Measurements from ENCODE around the gene TIGIT. TPM values are rescaled to one million over a fixed set of nuclear protein-coding genes. Genes with fewer than 3 reads are reported as not detected.

Gene TIGIT
- total and polyA plus RNA-seq, 9 donors = 0.07 to 1.00 (median 0.28) TPM; not detected in 4

DNA sequence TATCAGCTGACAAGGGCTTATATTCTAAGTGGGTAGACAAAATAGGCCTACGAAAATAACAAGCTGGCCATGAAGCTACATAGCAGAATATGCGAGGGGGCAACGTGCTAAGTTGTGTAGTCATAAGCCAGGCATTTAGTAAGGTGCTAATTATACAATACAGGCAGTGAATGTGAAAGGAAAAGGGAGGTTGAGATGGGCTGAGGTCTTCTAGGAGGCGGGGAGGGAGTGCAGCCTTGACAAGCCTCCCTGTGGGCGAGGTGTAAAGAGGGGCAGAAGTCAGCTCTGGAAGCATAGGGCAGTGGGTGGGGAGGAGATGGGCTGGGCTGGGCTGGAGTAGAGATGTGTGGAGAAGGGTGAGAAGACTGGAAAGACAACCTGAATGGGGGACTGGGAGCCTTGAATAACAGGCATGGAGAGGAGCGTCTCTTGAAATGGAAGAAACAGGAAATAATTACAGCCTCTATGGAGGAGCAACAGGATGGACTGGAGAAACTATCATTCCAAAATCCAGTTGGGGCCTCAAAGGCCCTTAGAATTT lies 1.2 kb downstream of the TIGIT start:
- intact Hi-C loops (cut with DNase I) = no loop called here
- no peaks in the 10 kb centered on the region for H3K36me3 ChIP-seq
- 73 to 79% (median 75%) methylated on average over 6 of the region's 6 CpGs for WGBS, 3 donors
- no peak for DNase-seq
- H3K9me3 ChIP-seq = no peaks in the 10 kb centered on the region
- H3K4me1 ChIP-seq (ENCODE audit: insufficient read depth) = no peaks in the 10 kb centered on the region
- H3K27ac ChIP-seq = no peak overlapping the region
- TF ChIP-seq POLR2A (IDR thresholded peaks at IDR 0.05) = no peak
- TF ChIP-seq EP300 (IDR thresholded peaks at IDR 0.05) = no peak
- H3K4me3 ChIP-seq = no peak overlapping the region
- H3K27me3 ChIP-seq = no peaks in the 10 kb centered on the region

DNA sequence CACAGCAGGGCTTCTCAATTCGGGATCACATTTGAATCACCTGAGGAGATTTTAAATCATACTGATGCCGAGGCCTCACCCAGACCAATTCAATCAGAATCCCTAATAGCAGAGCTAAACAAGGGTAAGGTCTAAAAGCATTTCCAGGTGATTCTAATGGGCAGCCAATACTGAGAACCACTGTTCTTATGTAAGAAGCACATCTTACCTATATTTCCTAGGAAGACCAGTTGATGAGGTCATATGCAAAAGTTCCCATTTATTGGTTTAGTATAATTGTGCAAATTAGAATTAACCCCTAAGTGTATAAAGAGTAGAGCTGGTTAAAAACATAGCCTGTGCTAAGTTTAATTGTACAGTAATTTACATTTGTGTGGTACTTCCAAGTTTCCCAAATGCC lies 2.1 kb downstream of the TIGIT start:
- WGBS, 3 donors = 81 to 93% (median 83%) methylated on average over 2 of the region's 2 CpGs
- no peak for DNase-seq
- no peaks in the 10 kb centered on the region for H3K9me3 ChIP-seq
- intact Hi-C loops (cut with DNase I) = no loop called here
- H3K4me3 ChIP-seq = no peak overlapping the region
- no peaks in the 10 kb centered on the region for H3K36me3 ChIP-seq
- H3K27me3 ChIP-seq = no peaks in the 10 kb centered on the region
- TF ChIP-seq POLR2A (IDR thresholded peaks at IDR 0.05) = no peak
- TF ChIP-seq, protein P1, sequence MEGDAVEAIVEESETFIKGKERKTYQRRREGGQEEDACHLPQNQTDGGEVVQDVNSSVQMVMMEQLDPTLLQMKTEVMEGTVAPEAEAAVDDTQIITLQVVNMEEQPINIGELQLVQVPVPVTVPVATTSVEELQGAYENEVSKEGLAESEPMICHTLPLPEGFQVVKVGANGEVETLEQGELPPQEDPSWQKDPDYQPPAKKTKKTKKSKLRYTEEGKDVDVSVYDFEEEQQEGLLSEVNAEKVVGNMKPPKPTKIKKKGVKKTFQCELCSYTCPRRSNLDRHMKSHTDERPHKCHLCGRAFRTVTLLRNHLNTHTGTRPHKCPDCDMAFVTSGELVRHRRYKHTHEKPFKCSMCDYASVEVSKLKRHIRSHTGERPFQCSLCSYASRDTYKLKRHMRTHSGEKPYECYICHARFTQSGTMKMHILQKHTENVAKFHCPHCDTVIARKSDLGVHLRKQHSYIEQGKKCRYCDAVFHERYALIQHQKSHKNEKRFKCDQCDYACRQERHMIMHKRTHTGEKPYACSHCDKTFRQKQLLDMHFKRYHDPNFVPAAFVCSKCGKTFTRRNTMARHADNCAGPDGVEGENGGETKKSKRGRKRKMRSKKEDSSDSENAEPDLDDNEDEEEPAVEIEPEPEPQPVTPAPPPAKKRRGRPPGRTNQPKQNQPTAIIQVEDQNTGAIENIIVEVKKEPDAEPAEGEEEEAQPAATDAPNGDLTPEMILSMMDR (IDR thresholded peaks at IDR 0.05) = no peak
- no peak for TF ChIP-seq EP300 (IDR thresholded peaks at IDR 0.05)
- H3K27ac ChIP-seq = no peak overlapping the region
- no peaks in the 10 kb centered on the region for H3K4me1 ChIP-seq (ENCODE audit: insufficient read depth)

DNA sequence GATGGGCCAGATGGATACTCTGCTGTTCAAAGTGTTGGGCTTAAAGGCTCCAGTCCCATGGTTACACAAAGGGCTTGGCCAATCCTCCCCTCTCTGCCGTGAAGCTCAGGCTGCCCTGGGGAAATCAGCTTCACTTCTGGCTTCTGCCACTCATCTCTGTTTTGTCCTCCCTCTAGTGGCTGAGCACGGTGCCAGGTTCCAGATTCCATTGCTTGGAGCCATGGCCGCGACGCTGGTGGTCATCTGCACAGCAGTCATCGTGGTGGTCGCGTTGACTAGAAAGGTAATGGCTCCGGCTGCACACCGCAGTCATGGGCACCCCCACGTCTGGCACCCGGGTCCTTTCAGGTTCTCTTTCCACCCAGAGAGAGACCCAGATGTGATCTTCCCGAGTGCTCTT lies 5.6 kb downstream of the TIGIT start:
- intact Hi-C loops (cut with DNase I) = no loop called here
- WGBS, 3 donors = 79 to 85% (median 82%) methylated on average over 13 of the region's 13 CpGs
- DNase-seq = no peak
- H3K36me3 ChIP-seq = no peaks in the 10 kb centered on the region
- H3K27me3 ChIP-seq = no peaks in the 10 kb centered on the region
- no peak overlapping the region for H3K4me3 ChIP-seq
- H3K27ac ChIP-seq = no peak overlapping the region
- H3K9me3 ChIP-seq = no peaks in the 10 kb centered on the region
- H3K4me1 ChIP-seq (ENCODE audit: insufficient read depth) = no peaks in the 10 kb centered on the region
- TF ChIP-seq POLR2A (IDR thresholded peaks at IDR 0.05) (no peak), EP300 (IDR thresholded peaks at IDR 0.05) (no peak)
- TF ChIP-seq, protein P1 (IDR thresholded peaks at IDR 0.05) = no peak

DNA sequence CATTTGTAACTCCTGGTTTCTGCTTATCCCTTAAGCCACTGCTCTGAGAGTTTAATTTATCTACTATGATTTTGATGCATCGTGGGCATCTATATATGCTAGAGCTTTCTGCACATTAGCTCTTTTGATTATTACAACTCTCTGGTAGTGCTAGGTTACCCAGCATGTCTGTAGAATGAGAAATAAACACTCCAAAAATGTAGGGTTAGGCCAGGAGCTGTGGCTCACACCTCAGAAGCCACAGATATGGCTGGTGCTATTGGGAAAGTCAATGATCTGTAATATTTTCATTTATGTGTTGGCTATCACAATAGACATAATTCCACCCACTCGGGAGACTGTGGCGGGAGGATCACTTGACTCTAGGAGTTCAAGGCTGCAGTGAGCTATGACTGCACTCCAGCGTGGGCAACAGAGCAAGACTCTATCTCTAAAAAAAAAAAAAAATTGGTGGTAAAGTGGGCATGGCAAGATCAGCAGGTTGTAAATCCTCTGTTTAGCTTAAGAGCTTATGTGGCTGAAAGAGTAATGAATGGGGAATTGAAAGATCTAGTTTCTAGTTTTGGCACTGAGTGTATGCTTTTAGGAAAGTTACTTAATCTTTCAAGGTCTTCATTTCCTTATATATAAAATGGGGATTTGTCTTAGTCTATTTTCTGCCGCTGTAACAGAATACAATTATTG lies 6.3 kb downstream of the TIGIT start:
- WGBS, 3 donors = 75 to 84% (median 75%) methylated on average over 5 of the region's 5 CpGs
- Histone ChIP-seq H3K27me3 (no peaks in the 10 kb centered on the region), H3K36me3 (no peaks in the 10 kb centered on the region), H3K9me3 (no peaks in the 10 kb centered on the region), H3K27ac (no peak overlapping the region), H3K4me3 (no peak overlapping the region), H3K4me1 (ENCODE audit: insufficient read depth) (no peaks in the 10 kb centered on the region)
- TF ChIP-seq POLR2A (IDR thresholded peaks at IDR 0.05) (no peak), EP300 (IDR thresholded peaks at IDR 0.05) (no peak)
- TF ChIP-seq, protein P1 (IDR thresholded peaks at IDR 0.05) = no peak
- intact Hi-C loops (cut with DNase I) = no loop called here
- DNase-seq = no peak

DNA sequence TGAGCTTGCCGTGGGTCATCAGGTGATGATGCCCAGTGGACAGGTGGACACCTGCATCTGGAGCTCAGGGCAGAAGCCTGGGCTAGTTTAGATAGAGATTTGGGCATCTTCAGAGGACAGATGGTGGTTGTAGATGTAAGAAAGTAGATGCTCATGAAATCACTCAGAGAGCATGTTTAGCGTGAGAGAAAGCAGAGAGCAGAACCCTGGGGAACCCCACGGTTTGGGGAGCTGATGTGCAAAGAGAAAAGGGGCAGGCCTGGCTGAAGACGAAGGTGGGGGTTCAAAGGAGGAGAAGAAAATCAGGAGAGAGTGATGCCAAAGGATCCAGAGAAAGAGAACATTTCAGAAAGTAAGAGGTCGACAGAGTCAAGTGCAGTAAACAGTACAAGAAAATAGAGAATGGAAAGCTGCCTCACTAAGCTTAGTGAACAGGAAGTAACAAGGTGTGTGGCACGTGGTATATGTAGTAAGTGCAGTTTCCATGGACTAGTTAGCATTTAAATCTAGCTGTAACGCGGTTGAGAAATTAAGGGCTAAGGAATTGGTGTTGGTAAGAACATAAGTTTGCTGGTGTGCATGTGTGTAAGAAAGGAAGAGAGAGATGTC lies 13.5 kb downstream of the TIGIT start:
- Histone ChIP-seq H3K9me3 (no peaks in the 10 kb centered on the region), H3K4me3 (no peak overlapping the region), H3K27ac (no peak overlapping the region), H3K36me3 (no peaks in the 10 kb centered on the region), H3K27me3 (no peaks in the 10 kb centered on the region), H3K4me1 (ENCODE audit: insufficient read depth) (no peaks in the 10 kb centered on the region)
- intact Hi-C loops (cut with DNase I) = no loop called here
- no peak for DNase-seq
- TF ChIP-seq POLR2A (IDR thresholded peaks at IDR 0.05) (no peak), EP300 (IDR thresholded peaks at IDR 0.05) (no peak)
- TF ChIP-seq, protein P1 (IDR thresholded peaks at IDR 0.05) = no peak
- 83 to 86% (median 84%) methylated on average over 8 of the region's 8 CpGs for WGBS, 3 donors

Measured in ovary (tissue), 9 donors.